ENCODE results near the gene RACK1. TPM values are rescaled to one million over a fixed set of nuclear protein-coding genes. Genes with fewer than 3 reads are reported as not detected.

Gene RACK1
- total RNA-seq, 1 experiment from 2014 or later = 4,601 TPM

DNA sequence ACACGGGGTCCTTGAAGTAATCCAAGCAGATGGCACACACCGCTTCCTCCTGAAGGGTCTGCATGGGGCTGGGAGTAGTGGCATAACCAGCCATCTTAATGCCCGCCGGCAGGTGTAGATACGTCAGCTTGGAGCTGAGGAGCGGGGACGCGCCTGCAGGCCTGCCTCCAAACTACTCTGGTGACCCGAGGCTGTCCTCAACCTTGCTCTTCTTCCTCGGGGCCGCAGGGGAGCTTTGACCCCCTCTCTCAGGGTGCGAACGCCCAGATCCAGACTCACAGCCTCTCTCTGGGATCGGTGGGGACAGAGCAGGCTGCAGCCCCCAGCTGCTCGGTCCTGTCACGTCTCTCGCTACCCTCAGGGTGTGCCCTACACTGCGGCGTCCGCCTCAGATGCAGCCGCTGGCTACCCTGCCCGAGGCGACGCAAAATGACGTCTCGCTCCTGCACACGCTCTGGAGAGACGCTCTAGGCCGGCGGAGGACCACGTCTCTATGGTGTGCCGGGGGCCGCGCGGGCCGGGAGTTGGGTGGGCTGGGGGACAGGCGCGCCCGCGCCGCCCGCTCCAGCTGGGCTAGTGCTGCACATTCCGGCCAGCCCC is 17.1 kb upstream of the RACK1 start, which contains the start of gene TRIM52:
Gene TRIM52 (minus strand): TSS at position 424 of the 600 bp plus-strand sequence. CDS start 330 bp downstream, at position 94.
- in situ Hi-C loops (cut with HindIII; ENCODE audit: low sequenced_read_pairs) = no loop called here
- DNase-seq (ENCODE audit: low spot score) = peak; percentile 94

DNA sequence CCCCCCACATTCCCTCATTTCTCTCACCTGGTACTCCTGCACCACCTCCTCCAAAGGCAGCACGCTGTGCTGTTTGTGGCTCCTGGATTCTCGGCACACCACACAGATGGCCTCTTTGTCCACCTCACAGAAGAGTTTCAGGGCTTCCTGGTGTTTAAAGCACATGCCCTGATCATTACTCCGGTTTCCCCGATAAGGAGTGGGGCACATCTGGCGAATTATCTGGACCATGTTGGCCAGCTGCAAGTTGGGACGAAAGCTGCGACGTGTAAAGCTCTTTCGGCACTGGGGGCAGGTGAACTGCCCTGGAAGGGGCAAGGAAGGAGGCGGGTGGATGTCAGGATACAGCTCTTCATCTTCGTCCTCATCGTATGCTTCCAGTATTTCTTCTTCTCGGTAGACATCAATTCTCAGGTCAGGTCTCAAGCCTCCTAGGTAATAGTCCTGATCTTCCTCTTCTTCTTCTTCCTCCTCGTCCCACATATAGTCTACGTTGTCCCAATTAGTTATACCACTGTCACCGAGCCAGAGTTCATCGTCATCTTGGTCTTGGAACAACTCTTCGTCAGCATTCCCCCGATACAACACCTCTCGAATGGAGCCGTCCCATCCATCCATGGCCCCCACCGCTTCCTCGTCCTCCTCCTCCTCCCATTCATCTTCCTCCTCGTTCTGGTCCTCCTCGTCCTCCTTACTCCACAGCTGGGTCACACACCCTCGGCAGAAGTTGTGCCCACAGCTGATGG is 16.4 kb upstream of the RACK1 start:
- in situ Hi-C loops (cut with HindIII; ENCODE audit: low sequenced_read_pairs) = no loop called here
- DNase-seq (ENCODE audit: low spot score) = no peak

DNA sequence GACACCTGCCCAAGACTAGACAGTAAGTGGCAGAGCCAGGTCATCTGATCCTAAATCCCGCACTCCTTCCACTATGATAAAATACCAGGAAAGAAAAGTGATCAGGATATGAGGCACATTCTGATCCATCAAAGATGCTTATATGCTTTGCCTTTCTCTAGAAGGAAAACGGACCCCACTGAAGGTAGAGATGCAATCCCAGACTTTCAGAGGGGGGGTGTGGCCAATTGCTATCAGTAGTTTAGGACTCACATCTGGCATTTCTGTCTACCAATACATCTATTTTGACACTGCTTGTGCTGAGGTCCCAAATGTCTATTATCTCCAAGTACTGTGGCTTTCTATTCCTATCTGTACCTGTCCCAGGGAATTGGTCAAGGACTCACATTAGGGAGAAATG is 15.6 kb upstream of the RACK1 start:
- DNase-seq (ENCODE audit: low spot score) = no peak
- in situ Hi-C loops (cut with HindIII; ENCODE audit: low sequenced_read_pairs) = no loop called here

DNA sequence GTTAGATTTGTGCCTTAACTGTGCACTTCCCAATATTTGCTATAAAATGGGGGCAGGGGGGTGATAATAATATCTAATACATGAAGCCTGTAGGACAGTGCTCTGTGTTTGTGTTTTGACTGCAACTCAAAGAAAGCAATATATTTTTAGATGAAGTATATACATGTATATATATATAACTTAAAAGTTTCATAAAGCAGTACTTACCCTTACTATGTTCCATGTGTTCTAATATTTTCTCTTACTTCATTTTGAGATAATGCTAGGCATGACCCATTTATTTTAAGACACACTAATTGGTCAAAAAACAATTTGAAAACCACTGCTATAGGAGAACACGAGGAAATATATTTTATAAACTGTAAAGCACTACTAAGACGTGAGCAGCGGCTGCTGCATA is 14.9 kb upstream of the RACK1 start:
- DNase-seq (ENCODE audit: low spot score) = no peak
- in situ Hi-C loops (cut with HindIII; ENCODE audit: low sequenced_read_pairs) = no loop called here

DNA sequence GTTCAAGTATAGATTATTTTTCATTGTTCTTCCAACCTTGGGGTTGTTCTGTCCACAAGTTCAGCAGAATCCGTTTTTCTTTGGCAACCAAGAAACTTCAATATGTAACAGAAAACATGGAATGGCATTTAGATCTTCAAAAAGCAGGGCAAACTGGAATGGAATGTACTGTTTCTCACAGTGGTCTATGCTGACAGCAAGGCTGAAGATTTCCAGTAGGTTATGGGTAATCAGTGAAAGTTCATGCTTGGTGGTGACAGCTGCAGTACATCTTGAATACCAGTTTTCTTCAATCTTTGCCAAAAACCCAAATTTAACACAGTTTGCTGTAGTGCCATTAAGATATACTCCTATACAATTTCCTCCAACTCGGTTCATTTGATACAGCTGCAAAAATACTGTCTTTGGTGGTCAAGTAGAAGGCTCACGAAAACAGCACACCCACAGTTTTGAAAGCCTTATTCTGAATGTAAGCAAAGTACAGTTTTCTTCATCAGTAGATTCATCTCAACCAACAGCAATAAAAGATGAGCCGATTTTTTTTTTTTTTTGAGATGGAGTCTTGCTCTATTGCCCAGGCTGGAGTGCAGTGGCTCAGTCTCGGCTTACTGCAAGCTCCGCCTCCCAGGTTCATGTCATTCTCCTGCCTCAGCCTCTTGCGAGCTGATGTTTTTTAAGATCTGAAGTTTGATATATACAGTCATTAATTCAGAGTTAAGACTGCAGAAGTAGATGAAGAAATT is 12.3 kb upstream of the RACK1 start:
- no peak for DNase-seq (ENCODE audit: low spot score)
- in situ Hi-C loops (cut with HindIII; ENCODE audit: low sequenced_read_pairs) = no loop called here

DNA sequence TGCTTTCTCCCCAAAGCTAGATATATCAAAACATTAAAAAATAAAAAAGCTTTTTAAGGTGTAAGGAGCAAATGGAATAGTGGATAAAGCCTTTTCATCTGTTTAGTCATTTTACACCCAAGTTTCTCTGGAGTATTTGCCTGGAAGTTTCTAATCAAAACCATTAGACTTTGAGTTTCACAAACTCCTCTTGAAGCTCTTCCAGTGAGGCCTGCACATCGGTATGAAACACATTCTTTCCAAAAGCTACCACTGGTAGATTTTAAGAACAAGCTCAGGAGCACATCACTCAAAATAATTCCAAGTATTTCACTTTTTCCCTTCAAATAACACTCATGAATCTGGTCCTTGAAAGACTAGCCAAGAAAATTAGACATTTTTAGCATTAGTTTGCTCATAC is 11.6 kb upstream of the RACK1 start:
- DNase-seq (ENCODE audit: low spot score) = no peak
- in situ Hi-C loops (cut with HindIII; ENCODE audit: low sequenced_read_pairs) = no loop called here

DNA sequence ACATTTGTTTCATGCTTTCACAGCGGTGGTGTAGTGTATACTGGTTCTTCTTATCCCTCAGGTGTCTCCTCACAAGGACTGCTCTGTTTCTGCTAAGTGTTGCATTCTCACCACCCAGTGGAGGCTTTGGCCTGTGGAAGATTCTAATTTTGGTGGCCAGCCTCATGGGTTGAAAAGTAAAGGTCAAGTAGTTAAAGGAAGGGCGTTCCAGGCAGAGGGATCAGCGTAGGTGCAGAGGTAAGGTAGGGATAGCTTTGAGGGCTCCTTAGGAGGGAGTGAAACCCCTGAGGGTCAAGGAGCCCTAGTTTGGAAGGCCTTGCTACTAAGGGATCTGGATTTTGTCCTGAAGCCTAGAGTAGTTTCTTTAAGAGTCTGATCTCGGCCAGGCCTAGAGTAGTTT is 4.6 kb upstream of the RACK1 start:
- in situ Hi-C loops (cut with HindIII; ENCODE audit: low sequenced_read_pairs) = no loop called here
- no peak for DNase-seq (ENCODE audit: low spot score)

DNA sequence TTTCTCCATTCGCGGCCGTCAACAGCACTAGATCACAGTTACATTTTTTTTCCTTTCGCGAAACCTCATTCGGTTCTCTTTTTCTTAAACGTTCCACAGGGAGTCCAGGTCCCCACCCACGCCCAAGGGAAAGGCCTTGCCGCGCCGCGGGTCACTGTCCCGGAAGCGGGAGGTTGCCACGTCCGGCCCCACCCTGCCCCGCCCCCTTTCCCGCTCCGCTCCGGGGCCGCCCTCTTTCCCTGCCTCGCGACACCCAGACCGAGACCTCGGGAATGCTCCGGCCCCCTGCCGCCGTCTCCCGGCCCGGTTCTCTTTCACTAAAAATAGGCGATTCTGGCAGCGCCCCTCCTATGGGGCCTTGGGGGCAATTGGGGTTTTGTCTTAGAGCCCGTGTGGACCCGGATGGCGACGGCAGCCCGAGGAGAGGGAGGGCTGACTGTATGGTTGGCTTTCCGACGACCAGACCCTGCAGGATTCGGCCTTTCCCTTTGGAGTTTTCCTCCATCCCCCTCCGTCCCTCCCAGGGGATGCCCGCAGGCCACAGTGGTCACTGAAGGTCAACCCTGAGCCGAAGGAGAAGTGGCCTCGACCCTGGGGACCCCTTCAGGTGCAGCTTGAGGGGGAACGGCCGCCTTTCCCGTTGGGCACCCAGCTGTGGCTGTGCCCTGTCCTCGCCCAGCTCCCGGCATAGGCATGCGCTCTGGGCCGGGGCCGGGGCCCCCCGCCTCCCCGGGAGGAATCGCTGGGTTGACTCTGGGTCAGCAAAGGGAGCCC is 2.8 kb upstream of the RACK1 start:
- in situ Hi-C loops (cut with HindIII; ENCODE audit: low sequenced_read_pairs) = no loop called here
- DNase-seq (ENCODE audit: low spot score) = peak; percentile 84

DNA sequence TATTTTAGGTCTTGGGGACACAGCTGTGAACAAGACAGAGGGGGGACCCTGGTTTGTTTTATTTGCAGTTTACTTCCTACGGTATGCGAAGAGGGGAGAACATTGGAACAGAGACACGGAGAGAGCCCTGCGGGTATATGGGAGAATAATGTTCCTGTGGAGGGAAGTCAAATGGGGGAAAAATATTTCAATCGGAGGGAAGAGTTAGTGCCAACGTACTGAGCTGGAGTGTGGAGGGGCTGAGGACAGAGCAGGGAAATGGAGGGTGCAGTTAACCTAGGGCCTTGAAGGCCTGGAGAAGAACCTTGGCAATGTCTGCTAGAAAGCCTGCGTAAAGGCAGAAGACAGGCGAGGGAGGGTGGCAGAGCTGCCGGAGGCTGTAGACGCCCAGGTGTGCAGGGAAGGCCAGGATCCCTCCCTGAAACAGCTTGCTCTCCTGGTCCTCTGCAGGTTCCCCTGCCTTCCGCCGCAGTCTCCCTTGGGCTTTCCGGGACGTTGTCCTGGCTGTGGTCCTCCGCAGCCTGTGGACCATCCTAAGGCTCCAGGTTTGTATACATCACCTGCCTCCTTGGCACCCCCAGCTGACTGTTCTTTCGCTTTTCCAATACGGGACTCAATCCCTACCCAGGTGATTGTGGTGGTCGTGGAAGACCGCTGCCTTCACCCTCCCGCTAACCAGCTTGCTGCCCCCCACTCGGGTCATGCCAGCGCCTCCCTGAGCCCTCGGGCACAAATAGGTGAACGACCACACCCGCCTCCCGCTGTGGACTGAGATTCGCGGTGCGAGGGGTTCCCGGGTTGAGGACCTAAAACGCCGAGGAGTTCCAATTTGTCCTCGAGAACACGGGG is 1.9 kb upstream of the RACK1 start:
- peak; percentile 37 for DNase-seq (ENCODE audit: low spot score)
- in situ Hi-C loops (cut with HindIII; ENCODE audit: low sequenced_read_pairs) = no loop called here

DNA sequence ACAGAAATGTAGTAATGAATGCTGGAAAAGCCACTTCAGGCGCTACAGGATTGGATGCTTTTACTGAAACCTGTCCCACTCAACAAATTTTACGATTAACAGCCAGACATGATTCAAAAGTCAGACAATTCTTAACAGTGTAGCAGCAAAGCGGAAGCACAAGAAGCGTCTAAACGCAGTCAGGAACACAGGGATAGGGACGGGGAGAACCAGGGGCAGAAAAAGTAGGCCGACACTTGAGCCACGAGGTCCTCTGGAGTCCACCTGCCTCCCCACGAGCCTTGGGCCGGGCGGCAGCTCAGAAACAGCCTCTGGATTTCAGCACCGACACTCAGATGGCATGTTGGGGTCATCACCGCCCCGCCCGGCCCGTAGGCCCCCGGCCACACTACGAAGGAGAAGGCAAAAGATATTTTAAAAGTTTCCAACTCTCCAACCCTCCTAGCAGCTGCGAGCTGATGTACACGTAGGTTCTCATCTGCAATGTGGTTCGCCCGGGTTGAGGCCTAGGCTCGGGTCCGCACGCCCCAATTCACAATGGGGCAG is 615 bp downstream of the RACK1 start:
- DNase-seq (ENCODE audit: low spot score) = no peak
- in situ Hi-C loops (cut with HindIII; ENCODE audit: low sequenced_read_pairs) = no loop called here

DNA sequence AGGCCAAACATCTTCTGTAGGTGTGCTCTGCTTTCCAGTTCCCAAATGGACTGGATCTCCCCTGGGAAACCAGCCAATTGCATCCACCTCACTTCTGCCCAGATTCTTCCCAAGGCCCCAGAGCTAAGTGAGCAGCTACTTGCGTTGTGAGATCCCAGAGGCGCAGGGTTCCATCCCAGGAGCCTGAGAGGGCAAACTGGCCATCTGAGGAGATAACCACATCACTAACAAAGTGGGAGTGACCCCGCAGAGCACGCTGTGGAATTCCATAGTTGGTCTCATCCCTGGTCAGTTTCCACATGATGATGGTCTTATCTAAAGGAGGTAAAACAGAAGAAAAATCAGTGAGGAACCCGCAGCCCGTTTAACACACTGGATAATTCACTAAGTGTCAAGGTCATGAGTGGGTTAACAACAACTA is 1.7 kb downstream of the RACK1 start:
- in situ Hi-C loops (cut with HindIII; ENCODE audit: low sequenced_read_pairs) = no loop called here
- DNase-seq (ENCODE audit: low spot score) = no peak

DNA sequence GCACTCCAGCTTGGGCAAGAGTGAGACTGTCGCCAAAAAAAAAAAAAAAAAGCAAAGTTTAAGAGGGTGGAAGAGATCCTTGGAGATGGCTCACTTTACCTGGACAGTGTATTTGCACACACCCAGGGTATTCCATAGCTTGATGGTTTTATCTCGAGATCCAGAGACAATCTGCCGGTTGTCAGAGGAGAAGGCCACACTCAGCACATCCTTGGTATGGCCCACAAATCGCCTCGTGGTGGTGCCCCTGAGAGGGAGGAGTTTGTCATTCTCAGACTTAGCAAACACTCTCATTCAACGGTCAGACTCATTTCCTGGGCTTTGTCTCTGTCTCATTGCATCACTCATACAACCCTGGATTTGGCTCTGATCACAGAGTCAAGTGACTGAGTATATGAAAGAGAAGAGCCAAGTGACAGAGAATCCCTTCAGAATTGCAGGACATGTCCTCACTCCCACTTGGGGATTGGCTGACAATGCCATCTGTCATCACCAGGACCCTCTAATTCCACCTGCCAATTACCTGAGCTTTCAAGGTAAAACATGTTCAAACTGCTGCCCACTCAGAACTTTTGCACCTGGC is 2.2 kb downstream of the RACK1 start:
- in situ Hi-C loops (cut with HindIII; ENCODE audit: low sequenced_read_pairs) = no loop called here
- DNase-seq (ENCODE audit: low spot score) = no peak

DNA sequence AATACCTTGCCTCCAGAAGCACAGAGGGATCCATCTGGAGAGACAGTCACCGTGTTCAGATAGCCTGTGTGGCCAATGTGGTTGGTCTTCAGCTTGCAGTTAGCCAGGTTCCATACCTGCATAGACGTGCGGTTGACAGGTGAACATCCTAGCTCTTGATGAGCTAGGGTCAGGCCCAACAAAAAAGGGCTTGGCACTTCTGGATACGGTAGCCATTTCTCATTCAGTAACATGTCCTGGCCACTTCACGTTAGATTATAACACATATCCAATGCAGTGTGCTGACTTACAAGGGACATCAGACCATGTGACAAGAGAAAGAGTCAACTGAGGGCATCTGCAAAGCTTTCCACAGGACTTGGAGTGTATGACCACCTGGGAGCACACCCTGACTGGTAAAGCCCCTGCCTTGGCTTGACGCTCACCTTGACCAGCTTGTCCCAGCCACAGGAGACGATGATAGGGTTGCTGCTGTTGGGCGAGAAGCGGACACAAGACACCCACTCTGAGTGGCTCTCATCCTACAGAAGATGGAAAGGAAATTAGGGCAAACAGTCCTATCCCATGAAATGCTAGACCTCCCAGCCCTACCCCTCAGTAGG is 4.5 kb downstream of the RACK1 start:
- in situ Hi-C loops (cut with HindIII; ENCODE audit: low sequenced_read_pairs) = no loop called here
- no peak for DNase-seq (ENCODE audit: low spot score)

DNA sequence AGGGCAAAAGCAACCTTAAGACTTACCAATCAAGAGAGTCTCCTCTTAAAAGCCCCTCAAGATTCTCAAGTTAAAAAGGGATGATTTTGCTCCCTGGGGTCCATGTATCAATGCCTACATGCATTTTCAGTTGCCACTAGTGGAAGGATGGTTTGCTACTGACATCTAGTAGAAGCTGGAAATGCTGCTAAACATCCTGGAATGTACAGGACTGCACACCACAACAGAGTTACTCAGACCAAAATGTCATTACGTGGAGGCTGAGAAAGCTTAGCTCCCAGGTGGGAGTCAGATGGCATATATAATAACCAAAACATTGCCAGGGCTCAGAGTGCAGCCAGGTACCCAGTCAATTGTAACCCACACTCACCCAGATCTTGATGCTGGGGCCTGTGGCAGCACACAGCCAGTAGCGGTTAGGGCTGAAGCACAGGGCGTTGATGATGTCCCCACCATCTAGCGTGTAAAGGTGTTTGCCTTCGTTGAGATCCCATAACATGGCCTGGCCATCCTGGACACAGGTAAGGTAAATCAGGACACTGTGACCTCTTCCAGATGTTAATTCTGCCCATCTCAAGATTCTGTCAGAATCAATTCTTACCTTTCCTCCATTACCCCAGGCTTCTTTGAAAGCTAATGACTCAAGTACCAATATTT is 5.8 kb downstream of the RACK1 start:
- in situ Hi-C loops (cut with HindIII; ENCODE audit: low sequenced_read_pairs) = no loop called here
- DNase-seq (ENCODE audit: low spot score) = no peak

DNA sequence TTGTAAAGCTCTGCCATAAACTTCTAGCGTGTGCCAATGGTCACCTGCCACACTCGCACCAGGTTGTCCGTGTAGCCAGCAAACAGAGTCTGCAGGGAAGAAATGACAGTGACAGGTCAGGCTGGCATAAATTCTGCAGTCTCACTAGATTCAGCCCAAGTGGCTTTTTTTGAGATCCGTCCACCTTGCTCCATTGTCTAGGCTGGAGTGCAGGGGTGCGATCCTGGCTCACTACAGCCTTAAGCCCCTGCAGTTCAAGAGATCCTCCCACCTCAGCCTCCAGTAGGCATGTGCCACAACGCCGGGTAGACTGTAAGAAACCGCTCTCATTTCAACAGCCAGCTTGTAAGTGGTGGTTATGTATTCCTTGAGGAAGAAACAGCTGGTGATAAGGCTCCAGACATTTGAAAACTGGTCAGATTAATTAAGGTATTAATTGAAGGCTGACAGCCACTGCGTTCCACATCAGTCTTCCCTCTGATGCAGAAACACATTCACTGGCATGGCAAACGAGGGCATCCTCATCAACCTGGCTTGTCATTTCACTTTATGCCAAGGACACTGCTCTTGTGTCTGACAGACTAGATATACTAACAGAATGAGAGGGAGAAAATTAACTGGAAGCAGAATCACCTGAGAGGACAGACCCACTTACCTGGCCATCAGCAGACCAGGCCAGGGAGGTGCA is 6.6 kb downstream of the RACK1 start:
- in situ Hi-C loops (cut with HindIII; ENCODE audit: low sequenced_read_pairs) = no loop called here
- DNase-seq (ENCODE audit: low spot score) = no peak

DNA sequence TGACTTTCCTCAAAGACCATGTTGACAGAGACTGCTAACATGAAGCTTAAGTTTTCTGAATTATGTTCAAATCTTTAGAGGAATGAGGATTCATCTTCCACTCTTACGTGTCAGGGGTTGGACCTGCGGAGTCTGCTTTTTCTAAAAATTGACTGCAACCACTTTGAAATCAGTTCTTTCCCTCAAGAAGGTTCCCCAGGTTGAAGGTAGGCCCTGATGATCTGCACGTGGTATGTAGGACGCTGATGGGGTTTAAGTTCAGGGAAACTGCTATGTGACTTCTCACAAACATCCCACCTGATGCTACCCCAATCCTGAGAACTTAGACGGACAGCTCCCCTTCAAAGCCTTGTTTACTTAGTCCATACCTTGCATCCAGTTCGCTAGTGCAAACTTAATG is 7.2 kb downstream of the RACK1 start:
- no peak for DNase-seq (ENCODE audit: low spot score)
- in situ Hi-C loops (cut with HindIII; ENCODE audit: low sequenced_read_pairs) = no loop called here
